ENCODE data around the gene ALK. TPM values are rescaled to one million over a fixed set of nuclear protein-coding genes. Genes with fewer than 3 reads are reported as not detected.

Gene ALK
- total RNA-seq, 2 donors from 2014 or later: 0.13 to 0.46 TPM

- Histone ChIP-seq H3K9ac (ENCODE audit: extremely low read depth, low read length, poor library complexity, severe bottlenecking) (no peak overlapping the region), H3K27me3 (ENCODE audit: control insufficient read depth, insufficient read depth, low read length, poor library complexity, severe bottlenecking) (no peaks in the 10 kb centered on the region), H3K4me1 (ENCODE audit: control insufficient read depth, insufficient read depth, low read length) (no peaks in the 10 kb centered on the region), H3K36me3 (ENCODE audit: control insufficient read depth, insufficient read depth, low read length) (no peaks in the 10 kb centered on the region), H3K27ac (ENCODE audit: low read depth, low read length) (no peak overlapping the region), H3K4me3 (ENCODE audit: low read length) (no peak overlapping the region), H3K9me3 (ENCODE audit: control insufficient read depth, low read length) (no peaks in the 10 kb centered on the region)
- Mint-ChIP-seq H3K4me3 (no peak overlapping the region), H3K27ac (no peak overlapping the region), H3K36me3 (ENCODE audit: low read depth) (no peaks in the 10 kb centered on the region), H3K9me3 (no peaks in the 10 kb centered on the region), H3K4me1 (peaks cover 3% of the 10 kb centered on the region), H3K27me3 (ENCODE audit: insufficient read depth) (peaks cover 2% of the 10 kb centered on the region)
- WGBS, 2 experiments (ENCODE audit: insufficient coverage in 1 of 2, insufficient read length in 1 of 2): 90 to 100% methylated on average over 2 to 11 of the region's 11 CpGs
- TF ChIP-seq CTCF (conservative IDR thresholded peaks at IDR 0.05): no peak
- DNase-seq: no peak
Measured at GRCh38 chr2:29249666-29250253, 671.6 kb downstream of the ALK start.

- Histone ChIP-seq H3K4me3 (ENCODE audit: low read length) (no peak overlapping the region), H3K9ac (ENCODE audit: extremely low read depth, low read length, poor library complexity, severe bottlenecking) (no peak overlapping the region), H3K27me3 (ENCODE audit: control insufficient read depth, insufficient read depth, low read length, poor library complexity, severe bottlenecking) (no peaks in the 10 kb centered on the region), H3K36me3 (ENCODE audit: control insufficient read depth, insufficient read depth, low read length) (no peaks in the 10 kb centered on the region), H3K4me1 (ENCODE audit: control insufficient read depth, insufficient read depth, low read length) (no peaks in the 10 kb centered on the region), H3K9me3 (ENCODE audit: control insufficient read depth, low read length) (no peaks in the 10 kb centered on the region), H3K27ac (ENCODE audit: low read depth, low read length) (no peak overlapping the region)
- 92 to 100% methylated on average over 2 to 7 of the region's 7 CpGs for WGBS, 2 experiments (ENCODE audit: insufficient coverage in 1 of 2, insufficient read length in 1 of 2)
- H3K9me3 Mint-ChIP-seq: no peaks in the 10 kb centered on the region
- DNase-seq: no peak
- H3K27me3 Mint-ChIP-seq (ENCODE audit: insufficient read depth): peaks cover 2% of the 10 kb centered on the region
- H3K4me1 Mint-ChIP-seq: no peaks in the 10 kb centered on the region
- H3K36me3 Mint-ChIP-seq (ENCODE audit: low read depth): no peaks in the 10 kb centered on the region
- no peak overlapping the region for H3K4me3 Mint-ChIP-seq
- no peak overlapping the region for H3K27ac Mint-ChIP-seq
- TF ChIP-seq CTCF (conservative IDR thresholded peaks at IDR 0.05): no peak
Measured at GRCh38 chr2:29247336-29247914, 674.0 kb downstream of the ALK start.

- Mint-ChIP-seq H3K9me3 (no peaks in the 10 kb centered on the region), H3K27me3 (ENCODE audit: insufficient read depth) (peaks cover 2% of the 10 kb centered on the region), H3K4me3 (no peak overlapping the region), H3K4me1 (no peaks in the 10 kb centered on the region), H3K27ac (no peak overlapping the region), H3K36me3 (ENCODE audit: low read depth) (no peaks in the 10 kb centered on the region)
- Histone ChIP-seq H3K4me1 (ENCODE audit: control insufficient read depth, insufficient read depth, low read length) (no peaks in the 10 kb centered on the region), H3K4me3 (ENCODE audit: low read length) (no peak overlapping the region), H3K27ac (ENCODE audit: low read depth, low read length) (no peak overlapping the region), H3K9me3 (ENCODE audit: control insufficient read depth, low read length) (no peaks in the 10 kb centered on the region), H3K27me3 (ENCODE audit: control insufficient read depth, insufficient read depth, low read length, poor library complexity, severe bottlenecking) (no peaks in the 10 kb centered on the region), H3K36me3 (ENCODE audit: control insufficient read depth, insufficient read depth, low read length) (no peaks in the 10 kb centered on the region), H3K9ac (ENCODE audit: extremely low read depth, low read length, poor library complexity, severe bottlenecking) (no peak overlapping the region)
- no peak for TF ChIP-seq CTCF (conservative IDR thresholded peaks at IDR 0.05)
- no peak for DNase-seq
- 92 to 97% methylated on average over 29 to 36 of the region's 36 CpGs for WGBS, 2 experiments (ENCODE audit: insufficient coverage in 1 of 2, insufficient read length in 1 of 2)
Measured at GRCh38 chr2:29246383-29247300, 674.7 kb downstream of the ALK start.
